Astrocyte (in vitro differentiated cells and primary cell): ENCODE results near the gene B4GALT5. TPM values are rescaled to one million over a fixed set of nuclear protein-coding genes. Genes with fewer than 3 reads are reported as not detected.
A peak's percentile ranks its signal among the peaks of the same experiment; 100 is the strongest.

Experiments used
- DNase-seq: peaks from one replicate; pipeline ENCODE4 v3.0.0-alpha.2; 2010; ENCODE audit warnings: low read depth
- FAIRE-seq: peaks from 2 replicates; lab custom pipeline; 2011; peaks lifted over from hg19 to GRCh38; lab: Jason Lieb, UNC
- H2AFZ ChIP-seq: 2 replicates; pipeline ENCODE4 v1.6.0; 2012; ENCODE audit warnings: low read depth, low read length, inconsistent platforms
- H3K27ac ChIP-seq: 2 replicates; pipeline ENCODE4 v1.5.1; 2011; ENCODE audit warnings: low read depth, low read length, inconsistent platforms
- H3K27me3 ChIP-seq: 2 replicates; pipeline ENCODE4 v1.6.0; 2011; ENCODE audit warnings: low read length, inconsistent platforms; ENCODE audit not compliant: insufficient read depth
- H3K36me3 ChIP-seq: 2 replicates; pipeline ENCODE4 v1.5.1; 2011; ENCODE audit warnings: low read length, inconsistent platforms; ENCODE audit not compliant: insufficient read depth
- H3K4me1 ChIP-seq: 2 replicates; pipeline ENCODE4 v1.5.1; 2011; ENCODE audit warnings: low read length, inconsistent platforms; ENCODE audit not compliant: insufficient read depth
- H3K4me2 ChIP-seq: 2 replicates; pipeline ENCODE4 v1.6.0; 2012; ENCODE audit warnings: low read length, inconsistent platforms
- H3K4me3 ChIP-seq: 2 replicates; pipeline ENCODE4 v1.5.1; 2011; ENCODE audit warnings: low read depth, mild to moderate bottlenecking, low read length, inconsistent platforms; ENCODE audit not compliant: insufficient read depth
- H3K79me2 ChIP-seq: 2 replicates; pipeline ENCODE4 v1.6.0; 2012; ENCODE audit warnings: mild to moderate bottlenecking, low read length, inconsistent platforms; ENCODE audit not compliant: insufficient read depth
- H3K9ac ChIP-seq: 2 replicates; pipeline ENCODE4 v1.6.0; 2012; ENCODE audit warnings: mild to moderate bottlenecking, low read length, inconsistent platforms
- H3K9me3 ChIP-seq: 2 replicates; pipeline ENCODE4 v1.5.1; 2012; ENCODE audit warnings: low read depth, mild to moderate bottlenecking, low read length, inconsistent platforms; ENCODE audit not compliant: insufficient read depth
- H4K20me1 ChIP-seq: 2 replicates; pipeline ENCODE4 v1.6.0; 2012; ENCODE audit warnings: low read length, inconsistent platforms; ENCODE audit not compliant: insufficient read depth
- H3K27ac Mint-ChIP-seq: one replicate; pipeline ENCODE4 v1.8.0; 2021; ENCODE audit warnings: mild to moderate bottlenecking, mixed read lengths; ENCODE audit not compliant: unreplicated experiment
- H3K27me3 Mint-ChIP-seq: one replicate; pipeline ENCODE4 v1.8.0; 2021; ENCODE audit warnings: low read depth, mixed read lengths; ENCODE audit not compliant: unreplicated experiment
- H3K36me3 Mint-ChIP-seq: one replicate; pipeline ENCODE4 v1.8.0; 2021; ENCODE audit warnings: low read depth, mixed read lengths; ENCODE audit not compliant: unreplicated experiment
- H3K4me1 Mint-ChIP-seq: one replicate; pipeline ENCODE4 v1.8.0; 2021; ENCODE audit warnings: low read depth, mixed read lengths; ENCODE audit not compliant: unreplicated experiment
- H3K4me3 Mint-ChIP-seq: one replicate; pipeline ENCODE4 v1.8.0; 2021; ENCODE audit warnings: mild to moderate bottlenecking, moderate library complexity, mixed read lengths; ENCODE audit not compliant: unreplicated experiment
- H3K9me3 Mint-ChIP-seq: one replicate; pipeline ENCODE4 v1.8.0; 2021; ENCODE audit warnings: mild to moderate bottlenecking, mixed read lengths; ENCODE audit not compliant: unreplicated experiment
- CTCF ChIP-seq: IDR thresholded peaks from 2 replicates; pipeline ENCODE4 v1.5.1; 2011; ENCODE audit warnings: low read depth, mild to moderate bottlenecking, inconsistent platforms, low read length, moderate library complexity; ENCODE audit not compliant: insufficient read depth
- EZH2 ChIP-seq: IDR thresholded peaks from 2 replicates; pipeline ENCODE4 v1.6.1; 2012; ENCODE audit warnings: mild to moderate bottlenecking, low read length, inconsistent platforms; ENCODE audit not compliant: insufficient read depth
- total RNA-seq: library from RNA; stranded (reverse); gene quantifications from 2 replicates; pipeline ENCODE4 v1.2.1, GENCODE V29; 2021

Gene B4GALT5
- total RNA-seq, 1 donor from 2014 or later: 41.9 TPM

GRCh38 chr20:49674383-49675352, 39.0 kb downstream of the B4GALT5 start:
- Histone ChIP-seq H4K20me1 (peaks cover 72% of the 10 kb centered on the region), H3K4me2 (peak overlapping the region; percentile 74), H3K79me2 (peaks cover 94% of the 10 kb centered on the region), H3K9ac (no peak overlapping the region), H3K36me3 (no peaks in the 10 kb centered on the region), H3K4me1 (peaks cover 40% of the 10 kb centered on the region), H3K9me3 (no peaks in the 10 kb centered on the region), H2AFZ (no peak overlapping the region), H3K4me3 (no peak overlapping the region), H3K27me3 (no peaks in the 10 kb centered on the region), H3K27ac (no peak overlapping the region)
- peaks cover 74% of the 10 kb centered on the region for H3K4me1 Mint-ChIP-seq
- H3K9me3 Mint-ChIP-seq: no peaks in the 10 kb centered on the region
- peak overlapping the region; percentile 2 for H3K4me3 Mint-ChIP-seq
- no peak for TF ChIP-seq EZH2
- no peak for TF ChIP-seq CTCF
- H3K27ac Mint-ChIP-seq: peak overlapping the region; percentile 96
- no peaks in the 10 kb centered on the region for H3K27me3 Mint-ChIP-seq
- H3K36me3 Mint-ChIP-seq: peaks cover 2% of the 10 kb centered on the region
- FAIRE-seq (no peak), DNase-seq (peak; percentile 82)

GRCh38 chr20:49672096-49672664, 41.5 kb downstream of the B4GALT5 start:
- Mint-ChIP-seq H3K36me3 (peaks cover 2% of the 10 kb centered on the region), H3K4me3 (no peak overlapping the region), H3K27ac (no peak overlapping the region), H3K4me1 (peaks cover 56% of the 10 kb centered on the region), H3K27me3 (no peaks in the 10 kb centered on the region), H3K9me3 (no peaks in the 10 kb centered on the region)
- H3K79me2 ChIP-seq: peaks cover 93% of the 10 kb centered on the region
- H3K9ac ChIP-seq: no peak overlapping the region
- no peak overlapping the region for H3K4me2 ChIP-seq
- TF ChIP-seq EZH2 (no peak), CTCF (no peak)
- no peak for FAIRE-seq
- no peaks in the 10 kb centered on the region for H3K27me3 ChIP-seq
- no peaks in the 10 kb centered on the region for H3K36me3 ChIP-seq
- no peak for DNase-seq
- no peak overlapping the region for H2AFZ ChIP-seq
- no peaks in the 10 kb centered on the region for H3K9me3 ChIP-seq
- peaks cover 79% of the 10 kb centered on the region for H4K20me1 ChIP-seq
- no peak overlapping the region for H3K27ac ChIP-seq
- H3K4me1 ChIP-seq: peaks cover 24% of the 10 kb centered on the region
- no peak overlapping the region for H3K4me3 ChIP-seq
